A549 treated with CORT108297 at 1 μM for 4 hours (cell line): ENCODE measurements around the gene GLG1. TPM values are rescaled to one million over a fixed set of nuclear protein-coding genes. Genes with fewer than 3 reads are reported as not detected.

Source experiments
- total RNA-seq: library from RNA; stranded (reverse); fragments of 200-300 nt; extraction: Qiagen RNA extraction; gene quantifications from 5 replicates; pipeline ENCODE4 v1.2.3, GENCODE V29; 2022

The GLG1 gene
- 40.5 to 52.1 TPM (median 48.5 TPM) in 5 replicates for total RNA-seq

GRCh38 chr16:74606521-74607309 is at the start of gene GLG1:
Gene GLG1, minus strand, starts transcription at chr16:74607114. Its CDS starts 20 bp downstream, at chr16:74607094.

GRCh38 chr16:74420612-74421481 is 186.1 kb downstream of the GLG1 start, which contains the start of gene CLEC18B:
Gene CLEC18B, minus strand, starts transcription at chr16:74421478. Its CDS starts 208 bp downstream, at chr16:74421270.

Other genes with a start within 250 kb of the GLG1 start
- gene NPIPB15, start 230.8 kb downstream of the GLG1 start, total RNA-seq: 0.25 to 0.91 TPM (median 0.28 TPM) in 4 of 5 replicates, not detected in the other
- gene CLEC18B, start 185.6 kb downstream of the GLG1 start, total RNA-seq: 0.18 to 0.37 TPM (median 0.26 TPM) in 5 replicates
- 33.5 to 39.7 TPM (median 36.6 TPM) in 5 replicates for gene RFWD3, start 59.8 kb upstream of the GLG1 start, total RNA-seq
- gene MLKL, start 93.7 kb upstream of the GLG1 start, total RNA-seq: 26.8 to 36.6 TPM (median 28.1 TPM) in 5 replicates
- gene FA2H, start 167.7 kb upstream of the GLG1 start, total RNA-seq: 30.1 to 36.2 TPM (median 33.5 TPM) in 5 replicates